OCI-LY3 (cell line): ENCODE measurements around the gene GRAP.

Experiments used
- EZH2phosphoT487 ChIP-seq: fragments of 200-600 bp; shearing (Covaris generic); IDR thresholded peaks from 2 replicates; pipeline ENCODE4 v1.6.1; 2018; ENCODE audit warnings: antibody characterized with exemption, mixed run types, low read depth
- TF ChIP-seq, protein P1 (sequence below): fragments of 200-600, 300-600 bp; sonication (generic); IDR thresholded peaks from 2 replicates; pipeline ENCODE4 v1.5.1; 2014; ENCODE audit warnings: antibody characterized with exemption, low read length, low read depth

DNA sequence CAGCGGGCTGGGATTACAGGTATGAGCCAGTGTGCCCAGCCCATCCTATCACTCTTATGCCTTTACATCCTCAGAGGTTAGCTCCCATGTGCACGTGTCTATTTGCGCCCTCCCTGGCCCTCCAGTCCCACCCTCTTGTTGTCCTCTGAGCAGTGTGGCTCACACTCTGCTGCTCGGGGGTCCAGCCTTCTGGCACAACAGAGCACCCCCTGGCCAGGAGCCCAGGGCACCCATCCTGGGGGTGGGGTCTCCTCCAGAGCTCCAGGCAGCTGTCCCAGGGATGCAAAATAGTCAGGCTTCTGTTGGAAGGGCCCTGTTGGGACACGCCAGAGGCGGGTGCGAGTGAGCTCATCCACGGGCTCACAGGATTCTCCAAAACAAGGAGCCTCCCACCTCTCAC, 30.5 kb downstream of the GRAP start:
- TF ChIP-seq, protein P1, sequence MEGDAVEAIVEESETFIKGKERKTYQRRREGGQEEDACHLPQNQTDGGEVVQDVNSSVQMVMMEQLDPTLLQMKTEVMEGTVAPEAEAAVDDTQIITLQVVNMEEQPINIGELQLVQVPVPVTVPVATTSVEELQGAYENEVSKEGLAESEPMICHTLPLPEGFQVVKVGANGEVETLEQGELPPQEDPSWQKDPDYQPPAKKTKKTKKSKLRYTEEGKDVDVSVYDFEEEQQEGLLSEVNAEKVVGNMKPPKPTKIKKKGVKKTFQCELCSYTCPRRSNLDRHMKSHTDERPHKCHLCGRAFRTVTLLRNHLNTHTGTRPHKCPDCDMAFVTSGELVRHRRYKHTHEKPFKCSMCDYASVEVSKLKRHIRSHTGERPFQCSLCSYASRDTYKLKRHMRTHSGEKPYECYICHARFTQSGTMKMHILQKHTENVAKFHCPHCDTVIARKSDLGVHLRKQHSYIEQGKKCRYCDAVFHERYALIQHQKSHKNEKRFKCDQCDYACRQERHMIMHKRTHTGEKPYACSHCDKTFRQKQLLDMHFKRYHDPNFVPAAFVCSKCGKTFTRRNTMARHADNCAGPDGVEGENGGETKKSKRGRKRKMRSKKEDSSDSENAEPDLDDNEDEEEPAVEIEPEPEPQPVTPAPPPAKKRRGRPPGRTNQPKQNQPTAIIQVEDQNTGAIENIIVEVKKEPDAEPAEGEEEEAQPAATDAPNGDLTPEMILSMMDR: no peak
- no peak for TF ChIP-seq EZH2phosphoT487
